OCI-LY3 (cell line): ENCODE measurements around the gene STK32B.

Experiments
- CTCF ChIP-seq: fragments of 200-600, 300-600 bp; sonication (generic); IDR thresholded peaks from 2 replicates; pipeline ENCODE4 v1.5.1; 2014; ENCODE audit warnings: antibody characterized with exemption, low read length, low read depth
- EZH2phosphoT487 ChIP-seq: fragments of 200-600 bp; shearing (Covaris generic); IDR thresholded peaks from 2 replicates; pipeline ENCODE4 v1.6.1; 2018; ENCODE audit warnings: antibody characterized with exemption, mixed run types, low read depth

- TF ChIP-seq CTCF (no peak), EZH2phosphoT487 (no peak)
Measured at GRCh38 chr4:5218376-5219069, 167.2 kb downstream of the STK32B start.
